H1 (cell line): ENCODE data around the gene RRAGC. TPM values are rescaled to one million over a fixed set of nuclear protein-coding genes. Genes with fewer than 3 reads are reported as not detected.

Experiments used
- CREB1 ChIP-seq: IDR thresholded peaks from 2 replicates; pipeline ENCODE4 v1.6.1; 2012; ENCODE audit warnings: inconsistent platforms
- CTBP2 ChIP-seq: IDR thresholded peaks from 2 replicates; pipeline ENCODE4 v1.7.0; 2011; ENCODE audit warnings: borderline replicate concordance, mild to moderate bottlenecking, moderate library complexity, mixed read lengths, low read length; ENCODE audit not compliant: insufficient read depth, insufficient read length
- GABPA ChIP-seq: IDR thresholded peaks from 2 replicates; pipeline ENCODE4 v1.6.1; 2011; ENCODE audit warnings: mild to moderate bottlenecking, low read length, moderate library complexity, borderline replicate concordance; ENCODE audit not compliant: insufficient read depth
- GTF2F1 ChIP-seq: IDR thresholded peaks from 2 replicates; pipeline ENCODE4 v1.6.1; 2012; ENCODE audit warnings: low read depth, low read length, improper control_type of control experiment, borderline replicate concordance
- HDAC2 ChIP-seq, 2 experiments: fragments of 300-600 bp in 1 of 2; sonication (generic) in 1 of 2; IDR thresholded peaks; 2 replicates each; pipeline ENCODE4 v1.6.1; 2011 to 2012; ENCODE audit warnings: low read depth in 2 of 2, low read length in 2 of 2, mild to moderate bottlenecking in 2 of 2, moderate library complexity in 2 of 2, borderline replicate concordance in 1 of 2, inconsistent platforms in 1 of 2
- KDM4A ChIP-seq: IDR thresholded peaks from one replicate; pipeline ENCODE4 v1.7.1; 2012; ENCODE audit warnings: low read depth, mild to moderate bottlenecking, moderate library complexity, low read length, inconsistent platforms; ENCODE audit not compliant: severe bottlenecking
- RBBP5 ChIP-seq: IDR thresholded peaks from 2 replicates; pipeline ENCODE4 v1.7.1; 2012; ENCODE audit warnings: low read depth, mild to moderate bottlenecking, inconsistent platforms, low read length, moderate library complexity, borderline replicate concordance
- SAP30 ChIP-seq: fragments of 300-600 bp; sonication (generic); IDR thresholded peaks from 2 replicates; pipeline ENCODE4 v1.7.1; 2012; ENCODE audit warnings: low read length, moderate library complexity, mild to moderate bottlenecking, inconsistent platforms; ENCODE audit not compliant: insufficient read depth, insufficient replicate concordance
- SIN3A ChIP-seq, 2 experiments: IDR thresholded peaks in 1 of 2; conservative IDR thresholded peaks in 1 of 2; 2 replicates each; pipeline ENCODE4 v1.6.1; 2011 to 2012; ENCODE audit warnings: low read length in 2 of 2, improper control_type of control experiment in 1 of 2, low read depth in 1 of 2, mild to moderate bottlenecking in 1 of 2
- TAF1 ChIP-seq: IDR thresholded peaks from 2 replicates; pipeline ENCODE4 v1.6.1; 2011; ENCODE audit warnings: mild to moderate bottlenecking, low read depth, low read length
- TBP ChIP-seq: IDR thresholded peaks from 2 replicates; pipeline ENCODE4 v1.6.1; 2011; ENCODE audit warnings: low read depth, low read length, improper control_type of control experiment
- YY1 ChIP-seq: IDR thresholded peaks from 2 replicates; pipeline ENCODE4 v1.6.1; 2011; ENCODE audit warnings: low read depth, mild to moderate bottlenecking, low read length
- ZNF274 ChIP-seq: IDR thresholded peaks from 2 replicates; pipeline ENCODE4 v1.7.0; 2012; ENCODE audit warnings: low read length, borderline replicate concordance; ENCODE audit errors: extremely low read depth
- polyA plus RNA-seq, 7 experiments: library from polyadenylated mRNA; depleted of rRNA in 3 of 7; stranded (reverse) in 5 of 7; unstranded in 2 of 7; fragments of >200 nt in 5 of 7; fragments of 200-250 nt in 2 of 7; gene quantifications; 1 replicate in 5 of 7; 2 replicates in 1 of 7; 4 replicates in 1 of 7; pipeline versions ENCODE4 v1.2.1 to v1.2.3, GENCODE V29; 2011 to 2013; ENCODE audit warnings: missing spikeins in 2 of 7, mixed read lengths in 2 of 7
- total RNA-seq: library from RNA; stranded (reverse); fragmentation: NEBNext Ultra II Directional; extraction: Animal tissue kit (Norgen Biotek cat#: 25700); gene quantifications from 2 replicates; pipeline ENCODE4 v1.2.1, GENCODE V29; 2021
- TF ChIP-seq, protein P1 (sequence below), 3 experiments: IDR thresholded peaks; 1 replicate in 2 of 3; 2 replicates in 1 of 3; pipeline versions ENCODE4 v1.5.1 to v1.6.1; 2011; ENCODE audit warnings: low read length in 3 of 3, mild to moderate bottlenecking in 3 of 3, inconsistent platforms in 2 of 3, low read depth in 1 of 3, moderate library complexity in 1 of 3; ENCODE audit not compliant: insufficient read depth in 1 of 3; ENCODE audit errors: control extremely low read depth in 1 of 3
- TF ChIP-seq, protein P2 (sequence below): IDR thresholded peaks from 2 replicates; pipeline ENCODE4 v1.6.1; 2011; ENCODE audit warnings: low read depth, mild to moderate bottlenecking, low read length; ENCODE audit not compliant: insufficient read depth

The RRAGC gene
- total and polyA plus RNA-seq, 2 of the 8 experiments (the other 6 are each of a cell fraction or from before 2014, with no cell fraction given) = 12.0 to 16.5 TPM

DNA sequence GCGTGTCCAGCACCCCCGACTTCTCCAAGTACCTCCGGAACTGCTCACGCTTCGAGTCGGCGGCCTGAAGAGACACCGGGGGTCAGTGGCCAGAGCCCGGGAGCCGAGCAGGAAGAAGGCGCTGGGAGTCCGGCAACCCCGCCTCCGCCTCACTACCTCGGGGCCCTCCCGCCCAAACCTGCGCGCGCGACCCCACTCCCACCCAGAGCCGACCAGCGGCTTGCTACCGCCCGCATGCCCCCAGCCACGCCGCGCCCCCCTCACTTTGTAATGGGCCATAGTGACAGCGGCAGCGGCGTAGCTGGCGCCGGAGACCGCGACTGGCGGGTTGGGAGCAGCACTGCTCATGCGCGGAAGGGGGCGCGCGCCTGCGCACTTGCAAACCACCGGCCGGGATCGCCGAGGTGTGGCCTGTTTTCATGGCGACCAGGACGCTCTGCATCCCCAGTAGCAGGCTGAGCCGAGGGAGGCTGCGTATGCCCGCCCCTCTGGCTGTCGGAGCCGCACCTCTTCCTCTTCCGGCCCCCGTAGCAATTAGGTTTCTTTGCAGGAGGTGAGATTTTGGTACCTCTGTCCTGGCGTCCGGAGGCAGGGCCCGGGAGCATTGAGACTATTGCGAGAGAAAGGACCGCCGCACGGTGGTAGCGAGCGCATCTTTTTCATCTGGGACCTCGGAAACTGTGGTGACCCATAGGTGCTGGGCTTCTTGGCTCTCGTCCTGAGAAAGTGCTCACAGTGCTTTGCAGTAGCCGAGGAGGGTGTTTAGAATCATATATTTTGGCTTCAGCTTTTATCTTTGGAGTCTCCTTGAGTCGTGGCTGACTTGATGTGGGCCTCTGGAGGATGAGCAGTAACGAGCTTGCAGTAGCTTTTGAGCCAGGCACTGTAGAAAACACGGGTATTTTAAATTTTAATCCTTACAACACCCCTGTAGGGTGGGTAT is 13.7 kb upstream of the RRAGC start, which contains the start of gene MYCBP (continued):
- TF ChIP-seq, protein P1, sequence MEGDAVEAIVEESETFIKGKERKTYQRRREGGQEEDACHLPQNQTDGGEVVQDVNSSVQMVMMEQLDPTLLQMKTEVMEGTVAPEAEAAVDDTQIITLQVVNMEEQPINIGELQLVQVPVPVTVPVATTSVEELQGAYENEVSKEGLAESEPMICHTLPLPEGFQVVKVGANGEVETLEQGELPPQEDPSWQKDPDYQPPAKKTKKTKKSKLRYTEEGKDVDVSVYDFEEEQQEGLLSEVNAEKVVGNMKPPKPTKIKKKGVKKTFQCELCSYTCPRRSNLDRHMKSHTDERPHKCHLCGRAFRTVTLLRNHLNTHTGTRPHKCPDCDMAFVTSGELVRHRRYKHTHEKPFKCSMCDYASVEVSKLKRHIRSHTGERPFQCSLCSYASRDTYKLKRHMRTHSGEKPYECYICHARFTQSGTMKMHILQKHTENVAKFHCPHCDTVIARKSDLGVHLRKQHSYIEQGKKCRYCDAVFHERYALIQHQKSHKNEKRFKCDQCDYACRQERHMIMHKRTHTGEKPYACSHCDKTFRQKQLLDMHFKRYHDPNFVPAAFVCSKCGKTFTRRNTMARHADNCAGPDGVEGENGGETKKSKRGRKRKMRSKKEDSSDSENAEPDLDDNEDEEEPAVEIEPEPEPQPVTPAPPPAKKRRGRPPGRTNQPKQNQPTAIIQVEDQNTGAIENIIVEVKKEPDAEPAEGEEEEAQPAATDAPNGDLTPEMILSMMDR (IDR thresholded peaks at IDR 0.05; ENCODE audit: control extremely low read depth in 1 of 3, insufficient read depth in 1 of 3, low read depth in 1 of 3, low read length in 3 of 3) = 0 out of 4 replicates have a peak, but pooled peaks of 1 of the 3 experiments have one; percentile 0
- 0 out of 2 replicates have a peak, but pooled peaks have one; percentile 43 for TF ChIP-seq RBBP5
- peak; percentile 52 for TF ChIP-seq CTBP2
- peak; percentile 73; the same call in 1 of the 2 replicates for TF ChIP-seq GABPA
- TF ChIP-seq TBP = peak; percentile 61
- TF ChIP-seq GTF2F1 = no peak
- TF ChIP-seq SAP30 = peak; percentile 27
- TF ChIP-seq KDM4A = peak; percentile 38
- TF ChIP-seq ZNF274 = no peak
- TF ChIP-seq YY1 = no peak
- peak; percentile 91 to 96; a peak in 1 of 4 replicates for TF ChIP-seq SIN3A (conservative IDR thresholded peaks at IDR 0.05 in 1 of 2, IDR thresholded peaks at IDR 0.05 in 1 of 2; ENCODE audit: low read depth in 1 of 2, low read length in 2 of 2)
- TF ChIP-seq, protein P2, sequence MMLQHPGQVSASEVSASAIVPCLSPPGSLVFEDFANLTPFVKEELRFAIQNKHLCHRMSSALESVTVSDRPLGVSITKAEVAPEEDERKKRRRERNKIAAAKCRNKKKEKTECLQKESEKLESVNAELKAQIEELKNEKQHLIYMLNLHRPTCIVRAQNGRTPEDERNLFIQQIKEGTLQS = no peak
- TF ChIP-seq CREB1 = peak; percentile 57
- peak; percentile 45; the same call in 1 of the 2 replicates for TF ChIP-seq TAF1
- TF ChIP-seq HDAC2 (IDR thresholded peaks at IDR 0.05; ENCODE audit: borderline replicate concordance in 1 of 2, low read depth in 2 of 2, low read length in 2 of 2) = 0 out of 4 replicates have a peak, but pooled peaks of 1 of the 2 experiments have one; percentile 44
